ENCODE results near the gene PRAMEF12. TPM values are rescaled to one million over a fixed set of nuclear protein-coding genes. Genes with fewer than 3 reads are reported as not detected.
"Not testable (repeated sequence)": the region's sequence is repeated elsewhere in the genome, so short reads cannot be mapped to it uniquely, and the experiment has no call there.

PRAMEF12 gene
- polyA plus RNA-seq, 1 of the 3 experiments (the other 2 are of a cell fraction): not detected

GRCh38 chr1:12778907-12779306, 5.4 kb downstream of the PRAMEF12 start:
- no peaks in the 10 kb centered on the region for H3K79me2 ChIP-seq (ENCODE audit: insufficient read depth)
- no peak overlapping the region for H3K4me3 ChIP-seq (ENCODE audit: low read depth in 2 of 2, low read length in 1 of 2)
- no peaks in the 10 kb centered on the region for H3K4me1 ChIP-seq (ENCODE audit: control insufficient read depth in 1 of 2, insufficient read depth in 2 of 2, low read depth in 1 of 2, low read length in 1 of 2)
- peak; percentile 6 for DNase-seq
- ChIA-PET POLR2A (no interaction called here), CTCF (no interaction called here)
- H3F3A ChIP-seq (replicated peaks; ENCODE audit: insufficient read depth): no peaks in the 10 kb centered on the region
- no peak overlapping the region for H3K4me2 ChIP-seq
- no peaks in the 10 kb centered on the region for H3K36me3 ChIP-seq (replicated peaks in 1 of 2; ENCODE audit: control insufficient read depth in 1 of 2, insufficient read depth in 2 of 2, low read length in 1 of 2)
- no peak for TF ChIP-seq PBX3 (IDR thresholded peaks at IDR 0.05)
- TF ChIP-seq NRF1 (IDR thresholded peaks at IDR 0.05; ENCODE audit: low read depth, low read length): no peak
- no peak for TF ChIP-seq CTCF (IDR thresholded peaks at IDR 0.05)
- TF ChIP-seq GATA2 (CRISPR knock-in tag; IDR thresholded peaks at IDR 0.05): 0 out of 2 replicates have a peak, but pooled peaks have one; percentile 12
- peaks cover 7% of the 10 kb centered on the region; the same call in 1 of the 2 replicates for H3K27me3 ChIP-seq (ENCODE audit: insufficient read depth)
- H3K9me3 ChIP-seq: no peaks in the 10 kb centered on the region
- no peak overlapping the region for H3K9ac ChIP-seq
- H4K20me1 ChIP-seq (ENCODE audit: insufficient read depth): no peaks in the 10 kb centered on the region
- H3K9me2 ChIP-seq: no peaks in the 10 kb centered on the region
- no peak overlapping the region for H2AFZ ChIP-seq (ENCODE audit: low read depth)
- H3K27ac ChIP-seq (ENCODE audit: low read depth in 2 of 2, low read length in 1 of 2): no peak overlapping the region
- WGBS (ENCODE audit: low lambda C conversion rate): 20% methylated on average over 6 of the region's 6 CpGs

DNA sequence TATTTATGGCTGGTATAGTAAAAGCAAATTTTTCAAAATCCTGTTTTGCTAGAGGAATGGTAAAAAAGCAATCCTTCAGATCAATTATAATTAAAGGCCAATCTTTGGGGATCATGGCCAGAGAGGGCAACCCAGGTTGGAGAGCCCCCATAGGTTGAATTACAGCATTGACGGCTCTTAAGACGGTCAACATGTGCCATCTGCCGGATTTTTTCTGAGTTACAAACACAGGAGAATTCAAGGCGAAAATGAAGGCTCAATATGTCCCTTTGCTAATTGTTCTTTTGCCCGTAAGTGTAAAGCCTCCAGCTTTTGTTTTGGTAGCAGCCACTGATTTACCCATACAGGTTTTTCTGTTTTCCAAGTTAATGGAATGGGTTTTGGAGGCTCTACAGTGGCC, 8.0 kb downstream of the PRAMEF12 start:
- H4K20me1 ChIP-seq (ENCODE audit: insufficient read depth); CTCF ChIA-PET; H3K4me2 ChIP-seq; H3K27me3 ChIP-seq (ENCODE audit: insufficient read depth); DNase-seq; H3K9me3 ChIP-seq; H3F3A ChIP-seq (replicated peaks; ENCODE audit: insufficient read depth); H2AFZ ChIP-seq (ENCODE audit: low read depth); H3K36me3 ChIP-seq (replicated peaks in 1 of 2; ENCODE audit: control insufficient read depth in 1 of 2, insufficient read depth in 2 of 2, low read length in 1 of 2); POLR2A ChIA-PET; H3K9me2 ChIP-seq; H3K4me3 ChIP-seq (ENCODE audit: low read depth in 2 of 2, low read length in 1 of 2); H3K27ac ChIP-seq (ENCODE audit: low read depth in 2 of 2, low read length in 1 of 2); H3K4me1 ChIP-seq (ENCODE audit: control insufficient read depth in 1 of 2, insufficient read depth in 2 of 2, low read depth in 1 of 2, low read length in 1 of 2); H3K79me2 ChIP-seq (ENCODE audit: insufficient read depth); H3K9ac ChIP-seq: not testable (repeated sequence)
- TF ChIP-seq RAD21 (IDR thresholded peaks at IDR 0.05; ENCODE audit: low read length): 0 out of 2 replicates have a peak, but pooled peaks have one; percentile 11
- 20% methylated on average over 1 of the region's 5 CpGs for WGBS (ENCODE audit: low lambda C conversion rate)

- H3K36me3 ChIP-seq (replicated peaks in 1 of 2; ENCODE audit: control insufficient read depth in 1 of 2, insufficient read depth in 2 of 2, low read length in 1 of 2); H3F3A ChIP-seq (replicated peaks; ENCODE audit: insufficient read depth); H3K4me2 ChIP-seq; H3K27me3 ChIP-seq (ENCODE audit: insufficient read depth); DNase-seq; H3K27ac ChIP-seq (ENCODE audit: low read depth in 2 of 2, low read length in 1 of 2); CTCF ChIA-PET; H4K20me1 ChIP-seq (ENCODE audit: insufficient read depth); H3K4me3 ChIP-seq (ENCODE audit: low read depth in 2 of 2, low read length in 1 of 2); H2AFZ ChIP-seq (ENCODE audit: low read depth); H3K79me2 ChIP-seq (ENCODE audit: insufficient read depth); H3K9ac ChIP-seq; POLR2A ChIA-PET; H3K9me3 ChIP-seq; H3K9me2 ChIP-seq; H3K4me1 ChIP-seq (ENCODE audit: control insufficient read depth in 1 of 2, insufficient read depth in 2 of 2, low read depth in 1 of 2, low read length in 1 of 2): not testable (repeated sequence)
- peak; percentile 36 for TF ChIP-seq RAD21 (IDR thresholded peaks at IDR 0.05; ENCODE audit: low read length)
- peak; percentile 55 for TF ChIP-seq CTCF (IDR thresholded peaks at IDR 0.05)
- WGBS (ENCODE audit: low lambda C conversion rate): 0% methylated on average over 6 of the region's 7 CpGs
Measured at GRCh38 chr1:12783783-12784182, 10.2 kb downstream of the PRAMEF12 start.

GRCh38 chr1:12784729-12785128, 11.2 kb downstream of the PRAMEF12 start:
- H3K36me3 ChIP-seq (replicated peaks in 1 of 2; ENCODE audit: control insufficient read depth in 1 of 2, insufficient read depth in 2 of 2, low read length in 1 of 2); POLR2A ChIA-PET; H3K27me3 ChIP-seq (ENCODE audit: insufficient read depth); H3K4me1 ChIP-seq (ENCODE audit: control insufficient read depth in 1 of 2, insufficient read depth in 2 of 2, low read depth in 1 of 2, low read length in 1 of 2); H4K20me1 ChIP-seq (ENCODE audit: insufficient read depth); H3K4me3 ChIP-seq (ENCODE audit: low read depth in 2 of 2, low read length in 1 of 2); H3K9me3 ChIP-seq; DNase-seq; H3F3A ChIP-seq (replicated peaks; ENCODE audit: insufficient read depth); H3K4me2 ChIP-seq; H3K9me2 ChIP-seq; H3K27ac ChIP-seq (ENCODE audit: low read depth in 2 of 2, low read length in 1 of 2); H2AFZ ChIP-seq (ENCODE audit: low read depth); CTCF ChIA-PET; H3K9ac ChIP-seq; H3K79me2 ChIP-seq (ENCODE audit: insufficient read depth): not testable (repeated sequence)
- WGBS (ENCODE audit: low lambda C conversion rate): 45% methylated on average over 7 of the region's 8 CpGs

GRCh38 chr1:12791097-12791496, 17.6 kb downstream of the PRAMEF12 start, which contains the start of gene PRAMEF1:
PRAMEF1 (plus strand) TSS chr1:12791397; CDS start chr1:12793228, 1,831 bp downstream.
- POLR2A ChIA-PET; CTCF ChIA-PET; H3K4me1 ChIP-seq (ENCODE audit: control insufficient read depth in 1 of 2, insufficient read depth in 2 of 2, low read depth in 1 of 2, low read length in 1 of 2); H3F3A ChIP-seq (replicated peaks; ENCODE audit: insufficient read depth); H3K9me2 ChIP-seq; H3K4me2 ChIP-seq; H3K36me3 ChIP-seq (replicated peaks in 1 of 2; ENCODE audit: control insufficient read depth in 1 of 2, insufficient read depth in 2 of 2, low read length in 1 of 2); H3K9me3 ChIP-seq; H3K27me3 ChIP-seq (ENCODE audit: insufficient read depth); DNase-seq; H3K27ac ChIP-seq (ENCODE audit: low read depth in 2 of 2, low read length in 1 of 2); H2AFZ ChIP-seq (ENCODE audit: low read depth); H3K79me2 ChIP-seq (ENCODE audit: insufficient read depth); H3K9ac ChIP-seq; H4K20me1 ChIP-seq (ENCODE audit: insufficient read depth); H3K4me3 ChIP-seq (ENCODE audit: low read depth in 2 of 2, low read length in 1 of 2): not testable (repeated sequence)
- 1% methylated on average over 4 of the region's 5 CpGs for WGBS (ENCODE audit: low lambda C conversion rate)

Data from SK-N-SH (cell line).